Mesendoderm (in vitro differentiated cells): ENCODE measurements around the gene TIAM1.

Experiments
- DNase-seq: peaks from one replicate; pipeline ENCODE4 v3.0.0; 2013
- H2AK5ac ChIP-seq: 2 replicates; pipeline ENCODE4 v1.6.1; 2013; ENCODE audit warnings: low read length, inconsistent platforms
- H2BK120ac ChIP-seq: 2 replicates; pipeline ENCODE4 v1.6.1; 2013; ENCODE audit warnings: low read depth, mild to moderate bottlenecking, low read length, moderate library complexity, mixed read lengths
- H2BK15ac ChIP-seq: replicated peaks from 2 replicates; pipeline ENCODE4 v1.6.1; 2013; ENCODE audit warnings: low read depth, mild to moderate bottlenecking, moderate library complexity
- H2BK5ac ChIP-seq: 2 replicates; pipeline ENCODE4 v1.6.1; 2013; ENCODE audit warnings: low read length, inconsistent platforms
- H3K18ac ChIP-seq: 2 replicates; pipeline ENCODE4 v1.6.1; 2013; ENCODE audit warnings: mild to moderate bottlenecking, low read length, mixed read lengths
- H3K23ac ChIP-seq: one replicate; pipeline ENCODE4 v1.6.1; 2013; ENCODE audit warnings: low read length
- H3K27ac ChIP-seq: 2 replicates; pipeline ENCODE4 v1.5.1; 2013; ENCODE audit warnings: low read depth, mild to moderate bottlenecking, inconsistent platforms, low read length, moderate library complexity
- H3K27me3 ChIP-seq: 2 replicates; pipeline ENCODE4 v1.6.1; 2013; ENCODE audit warnings: low read length, control low read depth, mild to moderate bottlenecking, inconsistent platforms; ENCODE audit not compliant: insufficient read depth, poor library complexity
- H3K36me3 ChIP-seq: 2 replicates; pipeline ENCODE4 v1.6.1; 2013; ENCODE audit warnings: low read length, inconsistent platforms; ENCODE audit not compliant: control insufficient read depth, insufficient read depth
- H3K4ac ChIP-seq: one replicate; pipeline ENCODE4 v1.6.1; 2013; ENCODE audit warnings: low read depth, mild to moderate bottlenecking, low read length, moderate library complexity
- H3K4me1 ChIP-seq: 2 replicates; pipeline ENCODE4 v1.6.1; 2013; ENCODE audit warnings: low read depth, low read length, inconsistent platforms; ENCODE audit not compliant: control insufficient read depth
- H3K4me2 ChIP-seq: 2 replicates; pipeline ENCODE4 v1.6.1; 2013; ENCODE audit warnings: low read length
- H3K4me3 ChIP-seq: 2 replicates; pipeline ENCODE4 v1.5.1; 2013; ENCODE audit warnings: mild to moderate bottlenecking, low read length
- H3K56ac ChIP-seq: one replicate; pipeline ENCODE4 v1.6.1; 2013; ENCODE audit warnings: low read length
- H3K79me1 ChIP-seq: 2 replicates; pipeline ENCODE4 v1.6.1; 2013; ENCODE audit warnings: low read length, inconsistent platforms
- H3K79me2 ChIP-seq: 2 replicates; pipeline ENCODE4 v1.6.1; 2013; ENCODE audit warnings: mild to moderate bottlenecking, low read length; ENCODE audit not compliant: control insufficient read depth, insufficient read depth
- H3K9ac ChIP-seq: 2 replicates; pipeline ENCODE4 v1.6.1; 2013; ENCODE audit warnings: low read length, inconsistent platforms
- H4K5ac ChIP-seq: one replicate; pipeline ENCODE4 v1.6.1; 2013; ENCODE audit warnings: low read length
- H4K8ac ChIP-seq: one replicate; pipeline ENCODE4 v1.6.1; 2013; ENCODE audit warnings: low read depth, mild to moderate bottlenecking, control low read depth, low read length, moderate library complexity
- WGBS: extraction: QIAGEN DNeasy Blood & Tissue Kit; methylation state at CpG from one replicate; pipeline ENCODE4 v1.1.7; 2013; ENCODE audit warnings: low lambda C conversion rate, missing lambda C conversion rate; ENCODE audit not compliant: insufficient coverage; ENCODE audit errors: extremely low coverage; 5-methylcytosine and 5-hydroxymethylcytosine counted together

TIAM1 gene

GRCh38 chr21:31281561-31281960, 62.5 kb downstream of the TIAM1 start:
- Histone ChIP-seq H3K36me3 (no peaks in the 10 kb centered on the region), H2BK5ac (no peak overlapping the region), H3K4me1 (peaks cover 5% of the 10 kb centered on the region), H2BK15ac (no peak overlapping the region), H3K4ac (no peak overlapping the region), H3K27ac (no peak overlapping the region), H3K9ac (no peak overlapping the region), H2AK5ac (no peak overlapping the region), H4K5ac (no peak overlapping the region), H4K8ac (no peak overlapping the region), H3K79me1 (peaks cover 5% of the 10 kb centered on the region), H2BK120ac (no peak overlapping the region), H3K18ac (no peak overlapping the region), H3K23ac (no peak overlapping the region), H3K27me3 (no peaks in the 10 kb centered on the region), H3K79me2 (no peaks in the 10 kb centered on the region), H3K56ac (no peak overlapping the region), H3K4me3 (no peak overlapping the region), H3K4me2 (no peak overlapping the region)
- no peak for DNase-seq
- 100% methylated on average over 1 of the region's 1 CpG for WGBS

GRCh38 chr21:31279986-31280385, 64.1 kb downstream of the TIAM1 start:
- Histone ChIP-seq H3K9ac (no peak overlapping the region), H3K4me3 (no peak overlapping the region), H2BK5ac (no peak overlapping the region), H3K4me2 (no peak overlapping the region), H4K5ac (no peak overlapping the region), H2AK5ac (no peak overlapping the region), H3K79me1 (peaks cover 5% of the 10 kb centered on the region), H3K56ac (no peak overlapping the region), H3K23ac (no peak overlapping the region), H3K27me3 (no peaks in the 10 kb centered on the region), H3K36me3 (no peaks in the 10 kb centered on the region), H3K79me2 (no peaks in the 10 kb centered on the region), H3K18ac (no peak overlapping the region), H2BK120ac (no peak overlapping the region), H3K4ac (no peak overlapping the region), H2BK15ac (no peak overlapping the region), H4K8ac (no peak overlapping the region), H3K4me1 (peaks cover 5% of the 10 kb centered on the region), H3K27ac (no peak overlapping the region)
- DNase-seq = no peak
- no CpG with 5 or more reads among the region's 9 CpGs for WGBS

- no CpG with 5 or more reads among the region's 8 CpGs for WGBS
- peaks cover 5% of the 10 kb centered on the region for H3K79me1 ChIP-seq
- H4K8ac ChIP-seq = no peak overlapping the region
- H2BK15ac ChIP-seq = no peak overlapping the region
- no peak overlapping the region for H3K9ac ChIP-seq
- peaks cover 3% of the 10 kb centered on the region for H3K4me1 ChIP-seq
- no peak overlapping the region for H3K18ac ChIP-seq
- no peak for DNase-seq
- no peaks in the 10 kb centered on the region for H3K79me2 ChIP-seq
- no peaks in the 10 kb centered on the region for H3K36me3 ChIP-seq
- H3K4me2 ChIP-seq = no peak overlapping the region
- no peak overlapping the region for H2AK5ac ChIP-seq
- H4K5ac ChIP-seq = no peak overlapping the region
- H3K56ac ChIP-seq = no peak overlapping the region
- H3K27me3 ChIP-seq = no peaks in the 10 kb centered on the region
- no peak overlapping the region for H3K23ac ChIP-seq
- no peak overlapping the region for H3K27ac ChIP-seq
- H2BK120ac ChIP-seq = no peak overlapping the region
- H3K4me3 ChIP-seq = no peak overlapping the region
- H2BK5ac ChIP-seq = no peak overlapping the region
- no peak overlapping the region for H3K4ac ChIP-seq
These were observed 64.8 kb downstream of the TIAM1 start for GRCh38 chr21:31279214-31279613.

GRCh38 chr21:31278511-31279130, 65.4 kb downstream of the TIAM1 start:
- no peak overlapping the region for H2BK5ac ChIP-seq
- DNase-seq = no peak
- no peak overlapping the region for H3K4me2 ChIP-seq
- H2AK5ac ChIP-seq = no peak overlapping the region
- H4K5ac ChIP-seq = no peak overlapping the region
- no peak overlapping the region for H4K8ac ChIP-seq
- 100% methylated on average over 1 of the region's 11 CpGs for WGBS
- H3K27me3 ChIP-seq = no peaks in the 10 kb centered on the region
- H3K23ac ChIP-seq = no peak overlapping the region
- no peak overlapping the region for H3K18ac ChIP-seq
- no peak overlapping the region for H3K9ac ChIP-seq
- no peak overlapping the region for H2BK120ac ChIP-seq
- H3K56ac ChIP-seq = no peak overlapping the region
- no peak overlapping the region for H3K27ac ChIP-seq
- H2BK15ac ChIP-seq = no peak overlapping the region
- H3K4me1 ChIP-seq = no peaks in the 10 kb centered on the region
- no peaks in the 10 kb centered on the region for H3K79me2 ChIP-seq
- H3K4ac ChIP-seq = no peak overlapping the region
- no peaks in the 10 kb centered on the region for H3K36me3 ChIP-seq
- H3K4me3 ChIP-seq = no peak overlapping the region
- peaks cover 3% of the 10 kb centered on the region for H3K79me1 ChIP-seq

GRCh38 chr21:31276663-31277062, 67.4 kb downstream of the TIAM1 start:
- Histone ChIP-seq H3K4me1 (no peaks in the 10 kb centered on the region), H3K27ac (no peak overlapping the region), H3K23ac (no peak overlapping the region), H2BK5ac (no peak overlapping the region), H2AK5ac (no peak overlapping the region), H3K56ac (no peak overlapping the region), H3K79me1 (no peaks in the 10 kb centered on the region), H3K4me2 (no peak overlapping the region), H3K4me3 (no peak overlapping the region), H3K18ac (no peak overlapping the region), H3K9ac (no peak overlapping the region), H2BK120ac (no peak overlapping the region), H3K4ac (no peak overlapping the region), H3K27me3 (no peaks in the 10 kb centered on the region), H2BK15ac (no peak overlapping the region), H3K36me3 (no peaks in the 10 kb centered on the region), H3K79me2 (no peaks in the 10 kb centered on the region), H4K5ac (no peak overlapping the region), H4K8ac (no peak overlapping the region)
- DNase-seq = peak; percentile 31
- no CpG with 5 or more reads among the region's 7 CpGs for WGBS

GRCh38 chr21:31275901-31276300, 68.2 kb downstream of the TIAM1 start:
- no peak overlapping the region for H2BK15ac ChIP-seq
- no peaks in the 10 kb centered on the region for H3K79me2 ChIP-seq
- H3K4ac ChIP-seq = no peak overlapping the region
- H3K36me3 ChIP-seq = no peaks in the 10 kb centered on the region
- H2AK5ac ChIP-seq = no peak overlapping the region
- no CpG with 5 or more reads among the region's 6 CpGs for WGBS
- no peak overlapping the region for H2BK120ac ChIP-seq
- H3K4me2 ChIP-seq = no peak overlapping the region
- H3K27me3 ChIP-seq = no peaks in the 10 kb centered on the region
- no peak overlapping the region for H3K56ac ChIP-seq
- H3K23ac ChIP-seq = no peak overlapping the region
- H3K9ac ChIP-seq = no peak overlapping the region
- no peak overlapping the region for H3K18ac ChIP-seq
- H4K5ac ChIP-seq = no peak overlapping the region
- H3K79me1 ChIP-seq = peaks cover 2% of the 10 kb centered on the region
- DNase-seq = no peak
- H2BK5ac ChIP-seq = no peak overlapping the region
- no peak overlapping the region for H4K8ac ChIP-seq
- no peak overlapping the region for H3K4me3 ChIP-seq
- H3K27ac ChIP-seq = no peak overlapping the region
- H3K4me1 ChIP-seq = no peaks in the 10 kb centered on the region
